Stomach (tissue), 9 donors: ENCODE data around the gene SSH2. TPM values are rescaled to one million over a fixed set of nuclear protein-coding genes. Genes with fewer than 3 reads are reported as not detected.
"Not testable (repeated sequence)": the region's sequence is repeated elsewhere in the genome, so short reads cannot be mapped to it uniquely, and the experiment has no call there.

ENCODE experiments used
- DNase-seq, 2 donors: peaks; one replicate each; pipeline versions ENCODE4 v3.0.0 to v3.0.0-alpha.2; 2013 to 2019
- H3K27ac ChIP-seq, 5 donors: fragments of 200-600 bp in 4 of 5; sonication (generic) in 4 of 5; one replicate each; pipeline ENCODE4 v1.5.1; 2013 to 2019; ENCODE audit warnings: mild to moderate bottlenecking in 1 of 5, moderate library complexity in 1 of 5
- H3K27me3 ChIP-seq, 3 donors: fragments of 200-600 bp; sonication (generic); one replicate each; pipeline ENCODE4 v1.5.1; 2017 to 2019; ENCODE audit warnings: mixed run types in 1 of 3
- H3K36me3 ChIP-seq, 4 donors: fragments of 200-600 bp; sonication (generic); 1 replicate in 3 of 4; 2 replicates in 1 of 4; pipeline ENCODE4 v1.5.1; 2016 to 2019
- H3K4me1 ChIP-seq, 4 donors: fragments of 200-600 bp; sonication (generic); one replicate each; pipeline ENCODE4 v1.5.1; 2016 to 2019
- H3K4me3 ChIP-seq, 4 donors: fragments of 200-600 bp; sonication (generic) in 3 of 4; one replicate each; pipeline ENCODE4 v1.5.1; 2016 to 2019; ENCODE audit warnings: mild to moderate bottlenecking in 1 of 4
- H3K9me3 ChIP-seq, 4 donors: fragments of 200-600 bp; sonication (generic); one replicate each; pipeline ENCODE4 v1.5.1; 2016 to 2019
- CTCF ChIP-seq, 7 experiments: fragments of 450-650 bp in 4 of 7; fragments of 200-600 bp in 3 of 7; sonication (generic) in 3 of 7; IDR thresholded peaks; one replicate each; pipeline ENCODE4 v1.5.1; 2016 to 2019; ENCODE audit warnings: antibody characterized with exemption in 7 of 7, control low read depth in 2 of 7, mild to moderate bottlenecking in 1 of 7
- EP300 ChIP-seq: sonication (generic); formaldehyde crosslinking; IDR thresholded peaks from one replicate; pipeline ENCODE4 v1.6.1; 2017; ENCODE audit warnings: antibody characterized with exemption
- POLR2A ChIP-seq, 4 donors: fragments of 450-650 bp; IDR thresholded peaks; one replicate each; pipeline ENCODE4 v1.6.1; 2016; ENCODE audit warnings: antibody characterized with exemption in 4 of 4, control low read depth in 2 of 4, mild to moderate bottlenecking in 1 of 4, moderate library complexity in 1 of 4
- POLR2AphosphoS5 ChIP-seq, 3 donors: sonication (generic); formaldehyde crosslinking; IDR thresholded peaks; one replicate each; pipeline ENCODE4 v1.6.1; 2016; ENCODE audit warnings: antibody characterized with exemption in 3 of 3
- WGBS, 5 donors: extraction: QIAGEN DNeasy Blood & Tissue Kit in 3 of 5; methylation state at CpG; one replicate each; pipeline versions ENCODE4 v1.1.5 to v1.1.7; 2013 to 2018; 5-methylcytosine and 5-hydroxymethylcytosine counted together
- intact Hi-C: fragments of 100-400 bp; cut with DNase I; formaldehyde crosslinking; loops from one replicate; pipeline ENCODE4 v1.15.1; 2023; ENCODE audit warnings: low total_unique reads
- polyA plus RNA-seq, 3 donors: library from polyadenylated mRNA; stranded (reverse); fragments of 200-250 nt; gene quantifications; one replicate each; pipeline ENCODE4 v1.2.3, GENCODE V29; 2013
- total RNA-seq, 5 donors: library from RNA; depleted of rRNA; stranded (reverse); fragments of >200 nt; gene quantifications; one replicate each; pipeline versions ENCODE4 v1.1.0 to v1.2.3, GENCODE V29; 2014 to 2016
- donor health status: healthy with polysubstance abuse.
- donor health status: Bipolar disorder and iron deficiency.
- donor health status: healthy.

SSH2 gene
- total and polyA plus RNA-seq, 8 donors: 7.8 to 44.9 (median 24.1) TPM

GRCh38 chr17:29731589-29731929 is 198.5 kb downstream of the SSH2 start:
- no peaks in the 10 kb centered on the region for H3K27me3 ChIP-seq
- H3K4me1 ChIP-seq: peaks cover 0 to 48% (median 9%) of the 10 kb centered on the region in 4 donors
- H3K9me3 ChIP-seq: peaks cover 0 to 3% (median 0%) of the 10 kb centered on the region in 4 donors
- peaks cover 0 to 6% (median 4%) of the 10 kb centered on the region in 4 donors for H3K36me3 ChIP-seq
- TF ChIP-seq POLR2AphosphoS5 (IDR thresholded peaks at IDR 0.05): no peak
- TF ChIP-seq POLR2A (IDR thresholded peaks at IDR 0.05): no peak
- no peak for TF ChIP-seq EP300
- TF ChIP-seq CTCF (IDR thresholded peaks at IDR 0.05): no peak
- 96 to 100% (median 99%) methylated on average over 4 of the region's 4 CpGs for WGBS, 5 donors
- no peak overlapping the region for H3K27ac ChIP-seq
- intact Hi-C loops: no loop called here
- H3K4me3 ChIP-seq: no peak overlapping the region
- DNase-seq: no peak

- intact Hi-C loops: no loop called here
- Histone ChIP-seq H3K9me3 (peaks cover 0 to 3% (median 0%) of the 10 kb centered on the region in 4 donors), H3K27me3 (no peaks in the 10 kb centered on the region), H3K4me1 (peaks cover 0 to 44% (median 7%) of the 10 kb centered on the region in 4 donors), H3K4me3 (no peak overlapping the region), H3K27ac (no peak overlapping the region), H3K36me3 (no peaks in the 10 kb centered on the region)
- WGBS, 5 donors: 96 to 99% (median 96%) methylated on average over 3 of the region's 3 CpGs
- DNase-seq: no peak
- TF ChIP-seq POLR2A (IDR thresholded peaks at IDR 0.05) (no peak), POLR2AphosphoS5 (IDR thresholded peaks at IDR 0.05) (no peak)
Measured at GRCh38 chr17:29728490-29728889, 201.5 kb downstream of the SSH2 start.

GRCh38 chr17:29726715-29727252 is 203.2 kb downstream of the SSH2 start:
- Histone ChIP-seq H3K27ac (peak overlapping the region in 4 of 5 donors; percentile 14 to 72 (median 36)), H3K36me3 (no peaks in the 10 kb centered on the region), H3K4me1 (peaks cover 6 to 37% (median 8%) of the 10 kb centered on the region in 4 donors), H3K9me3 (peaks cover 0 to 3% (median 0%) of the 10 kb centered on the region in 4 donors), H3K27me3 (no peaks in the 10 kb centered on the region), H3K4me3 (no peak overlapping the region)
- WGBS, 5 donors: 42 to 70% (median 58%) methylated on average over 2 of the region's 2 CpGs
- DNase-seq: peak in 1 of 2 donors; percentile 60
- intact Hi-C loops: no loop called here
- no peak for TF ChIP-seq CTCF (IDR thresholded peaks at IDR 0.05)
- no peak for TF ChIP-seq POLR2A (IDR thresholded peaks at IDR 0.05)
- TF ChIP-seq EP300: no peak
- no peak for TF ChIP-seq POLR2AphosphoS5 (IDR thresholded peaks at IDR 0.05)

- WGBS, 5 donors: 88 to 100% (median 95%) methylated on average over 1 of the region's 1 CpG
- intact Hi-C loops, H3K27ac ChIP-seq, H3K9me3 ChIP-seq, H3K36me3 ChIP-seq, DNase-seq, H3K4me3 ChIP-seq, H3K27me3 ChIP-seq: not testable (repeated sequence)
- H3K4me1 ChIP-seq: peaks cover 6 to 36% (median 8%) of the 10 kb centered on the region in 4 donors
Measured at GRCh38 chr17:29725408-29725807, 204.6 kb downstream of the SSH2 start.

GRCh38 chr17:29723278-29724047 is 206.6 kb downstream of the SSH2 start:
- H3K9me3 ChIP-seq: no peaks in the 10 kb centered on the region
- no peaks in the 10 kb centered on the region for H3K36me3 ChIP-seq
- no peaks in the 10 kb centered on the region for H3K27me3 ChIP-seq
- DNase-seq: peak in 1 of 2 donors; percentile 23
- TF ChIP-seq POLR2A (IDR thresholded peaks at IDR 0.05) (no peak), POLR2AphosphoS5 (IDR thresholded peaks at IDR 0.05) (no peak), CTCF (IDR thresholded peaks at IDR 0.05) (no peak), EP300 (no peak)
- WGBS, 5 donors: 81 to 97% (median 88%) methylated on average over 2 of the region's 2 CpGs
- intact Hi-C loops: no loop called here
- H3K4me1 ChIP-seq: peaks cover 6 to 38% (median 8%) of the 10 kb centered on the region in 4 donors
- no peak overlapping the region for H3K4me3 ChIP-seq
- H3K27ac ChIP-seq: peak overlapping the region in 4 of 5 donors; percentile 59 to 74 (median 65)
